Frontal cortex (tissue), 4 donors: ENCODE data around the gene ROGDI. TPM values are rescaled to one million over a fixed set of nuclear protein-coding genes. Genes with fewer than 3 reads are reported as not detected.

Experiments used
- DNase-seq, 2 donors: peaks; one replicate each; pipeline ENCODE4 v3.0.0; 2012; ENCODE audit warnings: low spot score in 2 of 2
- FAIRE-seq: peaks from 2 replicates; lab custom pipeline; 2012; peaks lifted over from hg19 to GRCh38; lab: Jason Lieb, UNC
- total RNA-seq: library from RNA; depleted of rRNA; stranded (reverse); fragments of >200 nt; gene quantifications from one replicate; pipeline ENCODE4 v1.2.3, GENCODE V29; 2014
- donor health status: control.
- donor health status: control.
- donor health status: control.

ROGDI gene
- total RNA-seq, result 45.7 TPM

DNA sequence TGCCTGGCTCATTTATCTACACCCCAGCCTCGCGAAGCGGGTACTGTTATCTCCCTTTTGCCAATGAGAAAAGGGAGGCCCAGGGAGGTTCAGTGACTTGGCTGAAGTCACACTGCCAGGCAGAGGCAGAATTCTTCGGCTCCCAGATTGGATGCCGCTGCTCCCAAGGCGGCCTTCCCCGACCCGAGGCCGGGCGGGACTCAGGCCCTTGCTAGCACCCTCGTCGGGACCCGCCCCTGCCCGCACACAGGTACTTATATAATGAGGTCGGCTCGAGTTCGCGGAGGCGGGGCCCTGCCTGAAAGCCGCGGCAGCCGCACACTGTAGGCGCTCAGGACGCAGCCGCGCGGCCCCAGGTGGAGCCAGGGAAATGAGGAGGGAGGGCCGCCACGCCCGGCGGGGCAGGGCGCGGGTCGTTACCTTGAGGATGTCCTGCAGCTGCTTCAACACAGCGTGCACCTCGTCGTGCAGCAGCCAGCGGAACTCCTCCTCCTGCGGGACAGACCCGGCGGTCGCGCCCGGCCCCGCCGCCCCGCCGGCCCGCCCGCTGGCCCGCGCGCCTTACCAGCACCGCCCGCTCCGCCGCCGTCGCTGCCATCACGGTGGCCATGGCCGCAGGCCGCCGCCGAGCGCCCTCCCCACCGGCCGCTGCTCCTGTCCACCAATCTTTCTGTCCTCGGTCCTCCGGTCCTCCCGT, at the start of gene ROGDI:
TSS of gene ROGDI (minus strand) at position 672 of the 697 bp plus-strand sequence. CDS start at position 610, 62 bp downstream.
- DNase-seq (peak; percentile 56 to 72), FAIRE-seq (no peak)

DNA sequence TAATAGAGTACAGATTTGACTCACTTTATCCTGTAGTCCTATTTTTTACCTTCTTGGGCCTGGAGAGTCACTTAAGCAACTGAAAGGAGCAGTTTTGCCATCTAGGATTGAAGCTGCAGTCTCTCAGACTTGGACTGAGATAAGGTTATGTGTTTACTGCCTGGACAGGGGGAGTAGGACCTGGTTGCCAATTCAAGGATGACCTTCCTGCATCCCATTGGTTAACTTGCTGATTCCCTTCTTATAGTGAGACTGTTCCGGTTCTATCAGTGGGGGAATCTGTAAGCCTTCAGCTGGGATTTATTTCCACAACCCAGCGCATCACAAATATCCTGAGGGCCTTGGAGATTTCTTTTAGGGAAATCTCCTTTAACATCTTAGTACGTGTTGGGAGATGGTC, 47.8 kb upstream of the ROGDI start:
- no peak for DNase-seq
- FAIRE-seq, result no peak

GRCh38 chr16:4847774-4848587, 45.5 kb upstream of the ROGDI start:
- FAIRE-seq (no peak), DNase-seq (peak in 1 of 2 donors; percentile 42)

DNA sequence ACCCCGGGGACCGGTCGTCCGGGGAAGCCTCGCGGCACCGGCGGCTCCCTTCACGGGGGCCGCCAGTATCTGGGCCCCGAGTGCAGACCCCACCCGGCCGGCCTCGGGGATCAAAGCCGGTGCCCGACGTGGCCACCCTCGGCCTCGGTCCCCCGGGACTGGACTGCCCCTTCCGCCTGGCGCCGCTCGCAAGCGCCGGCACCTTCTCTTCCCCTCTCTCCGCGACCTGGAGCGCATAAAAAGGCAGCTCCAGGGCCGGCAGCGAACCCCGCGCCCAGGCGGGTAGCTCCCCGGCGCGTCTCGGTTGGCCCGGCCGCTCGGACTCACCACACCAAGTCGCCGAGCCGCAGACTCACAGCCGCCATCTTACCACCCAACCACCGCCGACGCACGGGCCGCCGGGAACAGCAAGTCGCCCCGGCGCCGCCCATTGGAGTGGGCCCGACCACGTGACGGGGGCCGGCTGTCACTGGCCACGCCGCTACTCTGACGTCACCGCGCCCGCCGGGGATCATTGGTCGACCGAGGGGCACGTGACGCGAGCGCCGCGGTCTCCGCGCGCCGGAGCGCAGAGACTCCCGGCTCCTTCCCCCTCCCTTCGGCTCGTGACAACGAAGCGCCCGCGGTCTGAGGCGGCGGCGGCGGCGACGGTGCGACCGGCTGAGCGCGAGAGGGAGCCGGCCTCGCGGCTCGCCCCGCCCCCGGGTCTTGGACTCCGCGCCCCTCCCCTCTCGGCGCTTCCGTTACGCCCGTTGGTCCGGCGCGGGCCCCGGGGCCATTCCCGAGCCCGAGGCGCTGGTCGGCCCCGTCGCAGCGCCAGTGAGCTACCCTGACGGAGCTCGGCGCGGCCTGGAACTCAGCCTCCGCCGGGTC, 44.7 kb upstream of the ROGDI start, which contains the start of the genes GLYR1 and UBN1:
TSS of gene GLYR1 (minus strand) at position 388 of the 873 bp plus-strand sequence. CDS start at position 365, 23 bp downstream.
TSS of gene UBN1 (plus strand) at position 581 of the 873 bp plus-strand sequence. CDS start 5,437 bp downstream, outside the sequence.
- DNase-seq (peak; percentile 98 to 99), FAIRE-seq (no peak)

DNA sequence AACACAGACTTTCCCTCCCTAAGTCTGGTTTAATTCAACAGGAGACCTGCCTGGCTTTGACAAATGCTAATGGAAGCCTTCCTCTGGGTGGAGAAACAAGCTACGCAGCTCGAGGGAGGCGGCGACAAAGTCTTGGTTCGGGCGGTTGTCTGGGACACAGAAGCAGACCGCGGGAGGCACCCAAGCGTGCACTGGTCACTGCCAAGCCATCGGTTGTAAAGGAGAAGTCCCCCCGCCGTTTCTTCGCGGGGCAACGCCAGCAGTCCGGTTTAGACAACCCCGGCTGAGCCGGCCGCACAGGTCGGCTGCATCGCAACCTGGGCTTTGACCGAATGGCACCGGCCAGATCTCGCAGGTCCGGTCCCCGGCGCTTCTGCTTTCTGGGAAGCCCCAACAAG, 44.1 kb upstream of the ROGDI start:
- FAIRE-seq, result no peak
- DNase-seq, result no peak

GRCh38 chr16:4840984-4841383, 38.6 kb upstream of the ROGDI start:
- DNase-seq, result no peak
- no peak for FAIRE-seq

GRCh38 chr16:4839942-4840341, 37.5 kb upstream of the ROGDI start:
- FAIRE-seq (no peak), DNase-seq (no peak)

DNA sequence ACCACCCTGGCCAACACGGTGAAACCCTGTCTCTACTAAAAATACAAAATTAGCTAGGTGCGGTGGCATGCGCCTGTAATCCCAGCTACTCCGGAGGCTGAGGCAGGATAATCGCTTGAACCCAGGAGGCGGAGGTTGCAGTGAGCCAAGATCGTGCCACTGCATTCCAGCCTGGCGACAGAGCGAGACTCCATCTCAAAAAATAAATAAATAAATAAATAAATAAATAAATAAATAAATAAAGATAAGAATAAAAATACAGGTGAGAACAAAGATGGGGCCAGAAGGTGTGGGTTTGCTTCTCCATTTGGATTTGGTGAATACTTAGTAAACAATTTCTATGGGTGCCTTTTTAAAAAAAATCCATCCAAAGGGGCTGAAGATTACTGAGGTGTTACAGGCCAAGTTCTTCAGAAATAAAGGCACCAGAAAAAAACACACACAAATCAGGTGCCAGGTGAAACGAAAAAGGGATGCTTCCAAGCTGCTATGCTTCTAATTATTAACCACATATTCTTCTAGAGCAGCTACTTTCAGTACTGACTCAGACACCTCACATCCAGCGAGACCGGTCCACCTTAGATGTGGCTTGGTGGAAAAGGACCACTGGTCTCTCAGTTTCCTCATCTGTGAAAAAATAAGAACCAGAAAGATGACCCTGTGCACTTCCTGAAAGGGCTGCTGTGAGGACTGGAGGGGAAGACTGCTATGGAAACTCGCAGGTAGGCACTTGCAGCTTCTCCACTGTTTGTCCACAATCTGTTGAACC, 35.5 kb upstream of the ROGDI start:
- no peak for FAIRE-seq
- DNase-seq, result no peak

DNA sequence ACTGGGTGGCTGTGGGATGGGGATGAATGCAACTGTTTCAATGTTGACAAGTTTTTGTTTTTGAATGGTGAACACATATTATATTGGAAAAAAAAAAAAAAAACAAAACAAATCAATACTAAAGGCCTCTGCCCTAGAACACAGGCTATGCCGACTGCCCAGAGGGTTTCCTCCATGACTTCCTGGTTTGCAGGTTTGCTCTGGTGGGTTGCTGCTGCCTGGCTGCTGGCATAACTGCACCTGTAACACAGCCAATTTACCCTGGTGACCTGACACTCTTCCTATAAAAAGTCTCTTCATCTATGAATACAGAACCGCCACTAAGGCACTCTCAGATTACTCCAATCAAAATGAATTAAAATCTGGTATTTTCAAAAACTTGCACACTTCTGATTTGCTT, 34.3 kb upstream of the ROGDI start:
- no peak for DNase-seq
- FAIRE-seq, result no peak

DNA sequence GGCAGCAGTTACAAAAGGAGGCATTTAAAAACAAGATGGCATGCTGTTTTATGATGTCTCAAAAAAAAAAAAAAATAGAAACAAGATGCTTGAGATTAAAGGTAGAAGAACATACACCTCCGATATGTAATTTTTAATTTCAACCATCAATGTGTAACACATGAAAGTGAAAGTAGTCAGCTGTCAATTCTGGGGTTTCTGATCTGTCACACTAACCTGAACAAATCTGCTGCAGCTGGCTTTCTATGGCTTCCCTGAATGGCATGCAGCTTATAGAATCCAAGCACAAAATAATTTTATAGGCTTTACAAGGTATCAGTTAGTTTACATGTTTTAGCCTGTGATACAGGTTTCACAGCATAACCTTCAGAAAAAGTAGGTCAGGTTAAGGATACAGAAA, 31.2 kb upstream of the ROGDI start:
- DNase-seq (no peak), FAIRE-seq (no peak)

DNA sequence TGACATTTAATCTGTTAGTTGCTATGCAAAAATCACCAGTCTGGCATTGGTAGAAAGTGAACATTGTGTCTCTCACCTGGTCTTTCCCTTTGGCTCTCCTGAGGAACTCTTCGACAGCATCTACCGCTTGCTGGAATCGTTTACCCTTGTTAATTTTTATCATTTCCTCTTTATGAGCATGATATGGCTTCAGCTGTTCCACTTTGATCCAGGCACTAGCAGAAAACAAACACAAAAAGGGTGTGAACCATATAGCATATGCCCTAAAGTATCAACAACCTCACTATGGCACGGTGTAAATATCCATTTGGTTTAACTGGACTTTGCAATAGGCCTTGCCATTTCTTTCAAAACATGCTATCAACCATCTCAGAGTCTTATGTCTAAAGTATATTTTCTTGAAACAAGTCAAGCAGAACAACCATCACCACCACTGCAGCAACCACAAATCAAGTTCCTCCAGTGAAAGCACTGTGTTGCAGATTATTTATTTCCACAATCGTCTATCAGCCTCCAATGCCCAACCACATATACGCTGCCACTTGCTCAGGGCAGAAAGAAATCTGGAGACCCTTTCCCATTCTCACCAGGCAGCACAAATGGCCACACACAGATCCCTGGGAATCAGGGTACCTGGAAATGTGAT, 30.4 kb upstream of the ROGDI start:
- FAIRE-seq (no peak), DNase-seq (no peak)

DNA sequence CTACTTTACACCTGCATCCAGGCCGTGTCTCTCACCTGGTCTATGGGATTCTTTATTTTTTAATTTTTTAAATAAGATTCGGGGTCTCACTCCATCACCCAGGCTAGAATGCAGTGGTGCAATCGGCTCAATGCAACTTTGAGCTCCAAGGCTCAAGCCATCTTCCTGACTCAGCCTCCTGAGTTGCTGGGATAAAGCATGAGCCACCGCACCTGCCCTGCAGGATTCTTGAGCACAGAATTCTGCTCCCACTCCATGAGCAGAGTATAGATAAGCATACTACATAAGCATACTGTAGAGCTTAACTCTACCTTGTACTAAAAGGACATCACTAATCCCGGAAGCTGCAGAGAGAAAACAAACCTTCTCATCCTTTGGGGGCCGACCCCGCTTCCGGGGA, 29.2 kb upstream of the ROGDI start:
- no peak for FAIRE-seq

DNA sequence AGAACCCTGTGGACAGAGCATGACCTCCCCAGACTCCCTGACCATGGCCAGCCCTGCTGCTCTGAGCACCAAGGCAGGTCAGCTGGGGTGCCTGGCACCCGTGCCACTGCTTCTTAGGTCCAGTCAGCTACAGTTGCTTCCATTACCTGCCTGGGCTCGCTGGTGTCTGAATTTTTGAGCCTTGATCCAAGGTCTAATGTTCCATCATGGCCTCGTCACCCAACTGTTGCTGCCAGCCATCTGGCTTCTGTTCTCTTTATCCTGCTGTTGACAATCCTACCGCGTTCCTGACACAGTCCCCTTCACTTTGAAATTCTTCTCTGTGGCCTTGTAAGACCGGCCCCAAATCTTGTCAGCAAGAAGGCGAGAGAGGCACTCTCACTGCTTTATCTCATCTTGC, 28.0 kb upstream of the ROGDI start:
- DNase-seq, result no peak
- FAIRE-seq, result no peak

More for the DNA sequence above, 29.2 kb upstream of the ROGDI start:
- DNase-seq, result no peak

DNA sequence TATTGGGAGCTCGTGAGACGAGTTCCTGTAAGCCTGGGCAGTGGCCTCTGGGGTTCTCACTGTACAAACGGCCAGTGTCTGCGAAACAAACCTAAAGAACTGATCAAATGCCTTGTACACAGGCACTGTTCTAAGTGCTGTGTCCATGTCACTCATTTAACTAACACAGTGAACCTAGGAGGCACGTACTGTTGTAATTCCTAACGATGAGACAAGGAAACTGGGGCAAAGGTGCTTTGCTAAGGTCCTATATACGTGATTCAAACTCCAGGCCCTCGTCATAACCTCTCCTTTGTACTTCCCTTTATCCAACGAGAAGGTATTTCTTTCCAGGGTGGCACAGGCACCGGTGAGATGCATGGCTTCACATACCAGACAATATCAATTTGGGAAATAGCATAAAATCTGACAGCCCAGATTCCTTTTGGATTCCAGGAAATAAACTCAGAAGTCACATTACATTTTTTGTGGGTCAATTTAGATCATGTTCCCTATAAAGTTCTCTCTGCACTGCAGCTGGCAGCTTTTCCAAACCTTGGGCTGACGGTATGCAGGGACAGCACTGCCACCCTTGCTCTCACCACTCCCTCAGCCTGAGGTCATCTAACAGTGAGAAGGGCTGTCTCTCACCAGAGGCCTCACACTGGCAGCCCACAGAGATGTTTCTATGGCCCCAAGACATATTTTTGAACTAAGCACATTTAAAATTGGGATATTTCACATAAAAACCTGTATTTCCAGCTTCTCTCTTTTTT, 26.3 kb upstream of the ROGDI start:
- DNase-seq, result no peak
- no peak for FAIRE-seq

GRCh38 chr16:4826980-4827379, 24.5 kb upstream of the ROGDI start:
- no peak for DNase-seq
- no peak for FAIRE-seq

GRCh38 chr16:4826526-4826925, 24.1 kb upstream of the ROGDI start:
- DNase-seq, result no peak
- FAIRE-seq, result no peak

- DNase-seq (no peak), FAIRE-seq (no peak)
Observed at GRCh38 chr16:4825196-4825595, 22.8 kb upstream of the ROGDI start.

DNA sequence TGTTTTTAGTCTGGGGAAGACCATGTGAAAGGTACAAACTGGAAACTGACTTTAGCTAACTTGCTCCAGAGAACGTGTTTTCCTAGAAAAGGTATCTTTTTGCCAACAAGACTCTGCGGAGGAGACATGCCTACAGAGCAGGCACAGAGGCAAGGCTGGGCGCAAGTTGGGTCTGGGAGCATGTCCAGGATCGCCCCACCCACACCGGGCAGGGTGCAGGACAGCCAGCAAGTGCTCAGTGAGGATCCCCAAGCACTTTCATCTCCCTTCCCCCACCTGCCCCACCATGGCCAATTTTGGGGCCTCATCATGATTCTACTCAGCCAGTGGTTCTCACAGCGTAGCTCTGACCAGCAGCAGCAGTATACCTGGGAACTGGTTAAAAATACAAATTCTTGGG, 18.2 kb upstream of the ROGDI start:
- no peak for FAIRE-seq
- DNase-seq, result no peak
